ENCODE measurements around the gene PSMD3.

Gene PSMD3

DNA sequence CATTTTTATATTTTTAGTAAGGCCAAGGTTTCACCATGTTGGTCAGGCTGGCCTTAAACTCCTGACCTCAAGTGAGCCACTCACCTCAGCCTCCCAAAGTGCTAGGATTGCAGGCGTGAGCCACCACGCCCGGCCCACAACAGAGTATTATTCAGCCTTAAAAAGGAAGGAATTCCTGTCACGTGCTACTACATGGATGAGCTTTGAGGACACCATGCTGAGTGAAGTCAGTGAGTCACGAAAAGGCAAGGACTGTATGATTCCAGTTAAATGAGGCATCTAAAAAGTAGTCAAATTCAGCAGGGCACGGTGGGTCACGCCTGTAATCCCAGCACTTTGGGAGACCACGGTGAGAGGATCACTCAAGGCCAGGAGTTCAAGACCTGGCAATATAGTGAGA lies 44.3 kb downstream of the PSMD3 start:
- DNase-seq, result no peak

DNA sequence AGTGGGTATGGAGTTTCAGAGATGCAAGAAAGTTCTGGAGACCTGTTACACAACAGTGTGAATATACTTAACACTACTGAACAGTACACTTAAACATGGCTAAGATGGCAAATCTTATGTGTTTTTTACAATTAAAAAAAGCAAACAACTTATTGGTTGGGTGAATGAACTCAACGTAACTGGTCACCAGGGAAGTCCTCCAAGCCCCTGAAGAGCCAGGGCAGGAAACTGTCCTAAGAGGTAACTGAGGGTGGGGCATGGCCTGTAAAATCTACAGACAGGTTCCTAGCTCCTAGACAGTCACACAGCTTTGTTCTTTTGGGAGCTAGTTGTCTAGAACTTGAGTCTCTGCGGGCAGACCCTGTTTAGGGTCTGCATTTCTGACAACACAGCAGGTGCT lies 45.0 kb downstream of the PSMD3 start:
- DNase-seq, result no peak

DNA sequence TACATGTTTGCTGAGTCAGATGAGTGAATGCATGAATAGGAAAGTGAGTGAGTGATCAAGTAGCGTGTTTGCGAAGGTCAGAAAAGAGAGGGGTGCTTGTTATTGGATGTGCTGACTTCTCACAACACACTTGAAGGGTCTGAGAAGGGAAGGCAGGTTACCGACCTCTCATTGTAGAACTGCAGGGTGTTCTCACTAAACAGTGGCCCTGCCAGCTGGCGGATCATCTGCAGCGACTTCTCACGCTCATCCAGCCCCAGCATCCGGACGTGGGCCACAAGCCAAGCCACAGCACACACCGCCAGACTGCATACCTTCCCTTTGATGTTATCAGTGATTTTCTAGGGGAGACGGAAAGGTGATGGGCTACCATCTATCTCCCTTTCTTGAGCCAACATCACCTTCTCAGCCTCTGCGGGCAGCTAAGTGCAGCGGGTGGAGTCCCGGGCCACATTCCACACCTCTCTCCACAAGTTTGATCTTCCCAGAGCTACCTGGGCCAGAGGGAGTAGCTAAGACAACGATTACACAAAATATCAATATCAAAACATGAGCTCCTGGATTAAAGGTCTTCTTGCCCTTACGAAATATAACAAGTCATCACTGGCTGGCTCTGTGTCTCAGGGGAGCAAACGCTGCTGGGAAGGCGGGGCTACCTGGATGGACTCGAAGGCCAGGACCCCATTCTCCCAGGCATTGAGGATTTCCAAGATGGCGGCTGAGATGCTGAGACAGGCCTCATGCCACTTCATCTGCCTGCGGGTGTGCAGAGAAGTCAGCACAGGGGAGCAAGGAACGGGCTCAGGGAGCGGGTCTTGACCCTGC lies 45.6 kb downstream of the PSMD3 start:
- no peak for DNase-seq

DNA sequence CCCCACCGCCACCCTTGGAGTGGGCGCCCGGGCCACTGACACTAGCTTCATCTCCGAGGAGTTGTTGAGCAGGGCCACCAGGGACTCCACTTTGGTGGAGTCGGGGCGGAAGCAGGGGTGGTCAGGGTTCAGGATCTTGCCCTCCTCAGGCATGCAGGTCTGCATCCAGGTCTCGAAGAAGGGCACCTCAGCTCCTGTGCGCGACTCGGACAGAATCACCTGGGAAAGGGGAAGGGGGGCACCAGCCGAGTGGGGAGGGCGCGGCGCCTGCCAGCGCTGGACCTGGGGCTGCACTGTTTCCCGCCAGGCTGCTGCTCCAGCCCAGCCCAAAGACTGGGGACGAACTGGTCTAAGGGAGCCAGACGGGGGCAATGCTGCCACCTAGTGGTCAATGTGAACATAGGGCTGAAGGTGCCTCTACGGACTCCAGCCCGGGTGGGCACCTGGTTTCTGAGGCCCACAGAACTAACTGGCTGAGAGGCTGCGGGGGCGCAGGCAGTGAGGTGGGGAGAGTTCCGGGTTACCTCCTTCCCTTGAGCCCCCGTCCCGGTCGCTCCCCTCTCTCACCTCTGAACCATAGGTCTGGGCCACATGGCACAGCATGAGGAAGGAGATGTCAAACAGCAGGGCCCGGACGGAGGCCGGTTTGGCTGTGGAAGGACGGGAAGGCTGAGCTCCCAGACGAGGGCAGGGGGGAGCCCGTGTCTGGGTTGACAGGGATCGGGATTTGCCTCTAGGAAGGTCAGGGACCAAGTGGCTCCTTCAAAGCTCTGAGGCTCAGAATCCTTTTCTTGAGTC lies 46.4 kb downstream of the PSMD3 start:
- DNase-seq, result peak; percentile 78

DNA sequence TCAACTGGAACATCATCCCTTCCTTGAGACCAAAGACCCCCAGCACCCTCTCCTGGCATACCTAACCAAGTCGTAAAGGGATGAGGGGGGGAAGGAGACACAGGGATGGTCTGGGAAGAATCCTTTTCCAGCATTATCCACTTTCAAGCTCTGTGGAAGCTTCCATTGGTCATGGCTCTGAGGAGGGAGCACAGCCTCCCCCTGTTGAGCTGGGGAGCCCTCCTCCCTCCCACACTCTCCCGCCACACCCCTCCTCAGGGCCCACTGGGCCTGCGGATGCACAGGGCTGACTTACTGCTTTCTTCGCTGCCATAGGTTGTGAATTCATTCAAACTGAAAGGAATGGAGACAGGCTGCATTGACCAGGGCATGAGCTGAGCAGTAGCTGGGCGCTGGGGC lies 47.0 kb downstream of the PSMD3 start:
- DNase-seq, result no peak

DNA sequence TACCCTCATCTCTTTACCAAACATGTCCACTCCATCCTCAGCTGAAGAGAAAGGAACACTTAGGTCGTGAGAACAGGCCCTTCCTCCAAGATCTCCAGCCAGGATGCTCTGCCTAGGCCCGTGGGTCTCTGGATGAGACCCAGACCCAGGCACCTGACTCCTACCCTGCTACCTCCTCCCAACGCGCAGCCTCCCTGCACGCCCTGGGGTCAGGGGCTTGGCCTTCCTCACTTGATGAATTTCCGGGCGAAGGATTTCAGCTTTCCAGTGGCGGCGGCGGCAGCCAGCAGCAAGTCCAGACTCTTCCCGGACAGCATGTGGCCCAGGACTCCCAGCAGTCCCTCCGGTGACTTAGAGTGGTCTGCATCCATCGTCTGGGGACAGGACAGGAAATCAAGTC lies 48.0 kb downstream of the PSMD3 start:
- no peak for DNase-seq

DNA sequence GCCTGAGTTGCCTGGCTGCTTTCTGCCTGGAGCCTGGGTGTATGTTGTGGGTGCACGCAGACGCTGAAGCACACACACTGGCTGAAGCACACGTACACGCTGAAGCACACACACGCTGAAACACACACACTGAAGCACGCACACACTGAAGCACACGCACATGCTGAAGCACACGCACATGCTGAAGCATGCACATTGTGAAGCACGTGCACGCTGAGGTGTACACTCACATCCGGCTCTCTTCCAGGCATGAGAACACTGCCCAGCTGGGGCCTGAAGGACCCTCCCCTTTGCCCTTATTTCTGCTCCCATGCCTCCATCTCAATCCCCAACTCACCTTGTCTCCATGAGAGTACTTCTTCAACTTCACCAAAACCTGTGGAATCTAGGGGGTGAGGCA lies 51.1 kb downstream of the PSMD3 start:
- no peak for DNase-seq

DNA sequence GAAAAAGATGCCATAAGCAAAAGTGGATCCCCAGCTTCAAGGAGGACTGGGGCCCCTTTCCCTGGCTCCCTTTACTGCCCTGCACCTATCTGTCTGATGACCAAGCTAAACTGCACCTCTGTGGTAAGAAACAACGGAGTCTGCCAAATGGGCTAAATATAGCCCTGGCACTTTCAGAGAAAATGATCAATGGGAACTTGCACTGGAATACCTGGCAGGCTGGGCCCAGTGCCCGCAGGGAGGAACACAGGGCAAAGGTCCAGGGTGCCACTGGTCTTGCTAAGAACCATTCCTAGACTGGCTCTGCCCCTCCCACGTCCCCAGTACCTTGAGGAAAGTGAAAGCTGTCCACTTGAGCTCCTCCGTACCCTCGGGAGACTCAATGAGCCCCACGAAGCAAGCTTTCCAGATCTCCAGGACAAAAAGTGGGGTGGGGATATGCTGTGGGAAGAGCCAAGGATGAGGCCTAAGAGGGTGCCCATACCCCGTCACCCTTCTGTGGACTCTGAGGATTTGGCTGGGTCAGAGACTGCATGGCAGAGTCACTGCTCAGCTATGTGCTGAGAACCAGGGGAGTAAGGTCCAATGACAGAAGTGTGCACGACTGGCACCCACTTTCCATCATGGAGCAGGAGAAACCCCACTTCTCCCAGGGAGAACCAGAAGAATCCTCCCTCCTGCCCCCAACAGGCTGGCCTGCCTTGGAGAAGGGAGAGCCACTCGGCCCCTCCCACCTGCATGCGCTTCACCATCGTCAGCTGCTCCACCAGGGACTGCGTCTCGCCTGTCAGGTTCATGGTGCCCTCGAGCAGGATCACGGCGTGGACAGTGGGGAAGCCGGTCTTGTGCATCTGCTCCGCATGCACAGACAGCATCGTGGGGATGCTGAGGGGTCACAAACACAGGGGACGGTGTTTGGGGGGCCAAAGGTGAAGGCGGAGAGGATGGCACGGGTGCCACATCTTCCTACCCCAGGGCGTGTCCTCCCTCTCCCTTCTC lies 52.0 kb downstream of the PSMD3 start:
- DNase-seq, result no peak

DNA sequence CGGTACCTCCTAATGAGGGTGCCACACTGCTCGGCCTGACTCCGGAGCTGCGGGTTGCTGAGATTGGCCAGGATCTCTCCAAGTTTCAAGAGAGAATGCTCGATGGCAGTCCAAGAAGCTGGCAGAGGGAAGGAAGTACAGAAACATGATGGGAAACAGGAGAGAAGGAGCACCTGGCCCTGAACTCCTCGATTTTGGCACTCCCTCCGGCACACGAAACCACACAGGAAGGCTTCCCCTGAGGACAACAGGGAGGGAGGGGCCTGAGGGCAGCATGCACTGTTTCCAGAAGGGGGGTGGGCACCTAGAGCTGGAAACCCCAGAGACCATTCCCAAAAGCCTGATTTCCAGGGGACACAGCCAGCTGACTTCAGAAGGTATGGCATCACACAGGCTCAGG lies 52.7 kb downstream of the PSMD3 start:
- DNase-seq, result no peak

DNA sequence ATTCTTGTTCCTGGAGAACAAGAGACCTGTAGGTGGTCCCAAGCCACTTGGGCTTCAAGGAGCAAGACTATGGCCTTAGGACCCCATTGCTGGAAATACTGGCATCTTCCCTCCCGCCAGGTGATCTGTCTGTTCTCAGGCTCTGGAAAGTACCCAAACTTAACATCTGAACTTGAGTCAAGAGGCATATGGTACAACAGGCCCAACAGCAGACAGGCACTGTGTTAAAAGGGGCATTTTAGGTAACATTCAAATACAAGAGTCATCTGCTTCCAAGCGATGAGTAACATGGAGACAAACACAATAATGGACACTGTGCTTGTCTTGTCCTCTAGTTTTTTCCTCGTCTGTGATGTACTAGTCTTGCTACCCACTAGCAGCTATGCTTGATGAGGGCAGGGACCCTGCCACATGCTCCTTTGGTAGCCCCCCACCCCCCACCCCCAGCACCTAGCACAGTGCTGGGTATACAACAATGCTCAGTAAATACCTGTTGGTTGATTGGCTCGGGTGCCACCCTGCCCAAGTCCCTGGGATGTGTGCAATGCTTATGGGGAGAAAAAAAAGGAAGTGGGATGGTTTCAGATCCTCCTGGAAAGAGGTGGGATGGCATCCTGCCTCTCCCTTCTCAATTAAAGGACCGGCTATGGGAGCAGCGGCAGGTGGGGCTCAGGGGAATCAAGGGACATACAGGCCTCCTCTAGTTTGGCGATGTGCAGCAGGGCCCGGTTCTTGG lies 54.0 kb downstream of the PSMD3 start:
- DNase-seq, result no peak

DNA sequence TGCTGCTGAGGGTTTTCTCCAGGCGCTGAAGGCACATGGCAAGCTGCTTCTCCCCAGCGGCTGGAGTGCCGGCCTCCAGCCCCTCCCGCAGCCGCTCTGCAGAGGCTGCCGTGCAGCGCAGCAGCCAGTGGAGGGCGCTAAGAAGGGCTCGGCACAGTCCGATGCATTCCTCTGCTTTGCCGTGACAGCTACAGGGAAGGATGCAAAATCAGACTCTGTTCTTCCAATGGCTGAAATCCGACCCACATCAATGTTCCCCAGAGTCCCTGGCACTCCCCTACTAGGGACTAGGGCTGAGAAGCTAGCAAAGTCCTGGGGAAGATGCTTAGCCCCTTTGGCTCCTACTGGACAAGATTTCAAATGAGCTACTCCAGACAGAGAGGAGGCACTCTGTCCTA lies 54.6 kb downstream of the PSMD3 start:
- no peak for DNase-seq

DNA sequence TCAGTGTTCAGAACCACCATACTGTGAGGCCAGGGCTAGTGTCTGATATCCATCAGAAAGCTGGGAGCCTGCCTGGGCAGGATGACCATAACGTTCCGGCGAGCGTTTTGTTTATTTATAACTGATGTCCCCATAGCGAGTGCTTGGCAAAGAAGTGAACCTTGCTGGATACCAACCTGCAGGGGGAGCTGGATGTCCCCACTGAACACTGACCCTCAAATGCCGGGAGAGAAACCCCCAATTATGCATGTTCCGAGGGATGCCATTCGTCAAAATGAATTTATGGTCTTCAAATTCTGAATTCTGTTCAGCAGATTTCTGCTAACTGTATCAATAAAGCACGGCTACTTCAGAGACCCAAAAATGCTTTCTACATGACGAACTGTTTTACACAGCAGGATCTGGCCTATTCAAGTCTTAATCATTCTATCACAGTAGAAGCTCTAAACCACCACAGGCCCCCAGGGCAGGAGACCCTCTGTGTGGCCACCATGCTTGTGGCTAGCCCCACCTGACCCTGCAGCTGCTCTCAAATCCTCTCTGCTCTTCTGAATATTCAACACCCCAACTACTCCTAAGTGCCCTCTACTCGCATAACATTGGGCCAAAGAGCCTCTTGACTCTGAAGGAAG lies 58.4 kb downstream of the PSMD3 start:
- no peak for DNase-seq

DNA sequence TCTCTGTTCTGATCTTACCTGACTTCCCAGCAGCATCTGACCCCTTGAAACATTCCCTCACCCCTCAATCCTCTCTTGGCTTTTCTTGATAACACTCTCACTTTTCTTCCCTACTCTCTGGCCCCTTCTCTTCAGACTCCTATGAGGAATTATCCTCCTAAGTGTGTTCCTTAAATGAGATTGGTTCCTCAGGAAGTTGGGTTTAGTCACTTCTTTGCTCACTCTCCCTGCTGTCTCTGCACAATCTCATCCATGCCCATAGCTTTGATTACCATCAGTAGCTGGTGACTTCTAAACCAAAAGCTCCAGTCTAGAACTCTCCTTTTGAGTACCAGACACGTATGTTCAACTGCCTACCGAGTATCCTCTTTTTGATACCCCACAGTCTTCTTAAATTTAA lies 60.6 kb downstream of the PSMD3 start:
- DNase-seq, result no peak
